CD14-positive monocyte (primary cell): Measurements from ENCODE around the gene HSF2BP. TPM values are rescaled to one million over a fixed set of nuclear protein-coding genes. Genes with fewer than 3 reads are reported as not detected.

Source experiments
- DNase-seq, 3 donors: peaks; one replicate each; pipeline ENCODE4 v3.0.0-alpha.2; 2011 to 2022
- H2AFZ ChIP-seq: 2 replicates; pipeline ENCODE4 v1.6.0; 2012; ENCODE audit warnings: mild to moderate bottlenecking, low read depth, low read length, inconsistent platforms; ENCODE audit not compliant: insufficient read depth, poor library complexity, severe bottlenecking
- H3K27ac ChIP-seq, 2 donors: 1 replicate in 1 of 2; 2 replicates in 1 of 2; pipeline ENCODE4 v1.5.1; 2012 to 2013; ENCODE audit warnings: low read length in 2 of 2, control low read depth in 1 of 2, inconsistent platforms in 1 of 2, low read depth in 1 of 2, mild to moderate bottlenecking in 1 of 2
- H3K27me3 ChIP-seq, 2 donors: one replicate each; pipeline versions ENCODE4 v1.6.0 to v1.6.1; 2011 to 2013; ENCODE audit warnings: low read length in 2 of 2; ENCODE audit not compliant: control insufficient read depth in 2 of 2, insufficient read depth in 2 of 2
- H3K36me3 ChIP-seq, 2 donors: replicated peaks in 1 of 2; 1 replicate in 1 of 2; 2 replicates in 1 of 2; pipeline versions ENCODE4 v1.5.1 to v1.6.1; 2012 to 2013; ENCODE audit warnings: low read length in 2 of 2, control low read depth in 1 of 2, inconsistent platforms in 1 of 2, mild to moderate bottlenecking in 1 of 2; ENCODE audit not compliant: insufficient read depth in 2 of 2, control insufficient read depth in 1 of 2
- H3K4me1 ChIP-seq, 2 donors: 1 replicate in 1 of 2; 2 replicates in 1 of 2; pipeline versions ENCODE4 v1.5.1 to v1.6.1; 2012 to 2013; ENCODE audit warnings: low read length in 2 of 2, control low read depth in 1 of 2, inconsistent platforms in 1 of 2, mild to moderate bottlenecking in 1 of 2, moderate library complexity in 1 of 2; ENCODE audit not compliant: insufficient read depth in 2 of 2, control insufficient read depth in 1 of 2
- H3K4me2 ChIP-seq: replicated peaks from 2 replicates; pipeline ENCODE3; 2012; ENCODE audit warnings: low read length, moderate library complexity, mild to moderate bottlenecking; ENCODE audit not compliant: poor library complexity, severe bottlenecking; ENCODE audit errors: extremely low read depth
- H3K4me3 ChIP-seq, 3 experiments: fragments of 200-600 bp in 1 of 3; sonication (generic) in 1 of 3; replicated peaks in 1 of 3; 1 replicate in 2 of 3; 2 replicates in 1 of 3; pipeline ENCODE4 v1.5.1; 2011 to 2013; ENCODE audit warnings: low read length in 3 of 3, mild to moderate bottlenecking in 3 of 3, control low read depth in 2 of 3, low read depth in 2 of 3, inconsistent platforms in 1 of 3, moderate library complexity in 1 of 3
- H3K79me2 ChIP-seq: 2 replicates; pipeline ENCODE4 v1.6.0; 2012; ENCODE audit warnings: mild to moderate bottlenecking, control low read depth, inconsistent platforms, low read length, moderate library complexity; ENCODE audit not compliant: insufficient read depth
- H3K9ac ChIP-seq: 2 replicates; pipeline ENCODE4 v1.6.0; 2017; ENCODE audit warnings: low read length, mild to moderate bottlenecking; ENCODE audit not compliant: insufficient read depth, poor library complexity, severe bottlenecking
- H3K9me3 ChIP-seq, 2 donors: replicated peaks in 1 of 2; 1 replicate in 1 of 2; 2 replicates in 1 of 2; pipeline versions ENCODE4 v1.5.1 to v1.6.1; 2012 to 2013; ENCODE audit warnings: low read length in 2 of 2, control low read depth in 1 of 2; ENCODE audit not compliant: control insufficient read depth in 1 of 2, insufficient read depth in 1 of 2
- H4K20me1 ChIP-seq: 2 replicates; pipeline ENCODE4 v1.6.0; 2012; ENCODE audit warnings: mild to moderate bottlenecking, low read length, control low read depth, moderate library complexity; ENCODE audit not compliant: insufficient read depth
- H3K27ac Mint-ChIP-seq, 7 donors: one replicate each; pipeline ENCODE4 v1.8.0; 2020; ENCODE audit warnings: mild to moderate bottlenecking in 7 of 7, mixed read lengths in 7 of 7, moderate library complexity in 6 of 7, inconsistent platforms in 2 of 7
- H3K27me3 Mint-ChIP-seq, 3 donors: one replicate each; pipeline ENCODE4 v1.8.0; 2021 to 2022; ENCODE audit warnings: low read depth in 3 of 3, mild to moderate bottlenecking in 3 of 3, mixed read lengths in 3 of 3, moderate library complexity in 3 of 3, inconsistent platforms in 1 of 3
- H3K36me3 Mint-ChIP-seq, 2 donors: one replicate each; pipeline ENCODE4 v1.8.0; 2020; ENCODE audit warnings: mixed read lengths in 2 of 2, inconsistent platforms in 1 of 2, mild to moderate bottlenecking in 1 of 2
- H3K4me1 Mint-ChIP-seq: one replicate; pipeline ENCODE4 v1.8.0; 2020; ENCODE audit warnings: mild to moderate bottlenecking, mixed read lengths
- H3K4me3 Mint-ChIP-seq, 2 donors: one replicate each; pipeline ENCODE4 v1.8.0; 2020; ENCODE audit warnings: mild to moderate bottlenecking in 2 of 2, mixed read lengths in 2 of 2, moderate library complexity in 1 of 2
- H3K9me3 Mint-ChIP-seq, 7 donors: one replicate each; pipeline ENCODE4 v1.8.0; 2020 to 2022; ENCODE audit warnings: mixed read lengths in 7 of 7, mild to moderate bottlenecking in 6 of 7, moderate library complexity in 6 of 7, inconsistent platforms in 2 of 7
- CTCF ChIP-seq: fragments of 200-600 bp; IDR thresholded peaks from one replicate; pipeline ENCODE4 v1.8.0; 2022; ENCODE audit warnings: antibody characterized with exemption, mild to moderate bottlenecking
- WGBS: methylation state at CpG from one replicate; pipeline ENCODE4 v1.1.5; 2013; ENCODE audit warnings: missing lambda C conversion rate; ENCODE audit not compliant: insufficient coverage; 5-methylcytosine and 5-hydroxymethylcytosine counted together
- intact Hi-C, 2 donors: fragments of 100-400 bp; cut with micrococcal nuclease; formaldehyde crosslinking; loops; one replicate each; pipeline versions ENCODE4 v1.15.0 to v1.15.1; 2023
- polyA plus RNA-seq, 3 donors: library from polyadenylated mRNA; depleted of rRNA in 1 of 3; unstranded in 2 of 3; stranded (reverse) in 1 of 3; fragments of 300-500 nt in 2 of 3; fragments of >200 nt in 1 of 3; fragmentation: Illumina TruSeq in 2 of 3; gene quantifications; 1 replicate in 2 of 3; 2 replicates in 1 of 3; pipeline ENCODE4 v1.2.3, GENCODE V29; 2012 to 2021

Gene HSF2BP
- polyA plus RNA-seq, 3 donors: 0.20 TPM; not detected in 2

- Histone ChIP-seq H3K4me2 (no peak overlapping the region), H3K9ac (no peak overlapping the region), H3K79me2 (no peaks in the 10 kb centered on the region), H3K27ac (no peak overlapping the region), H3K4me1 (peaks cover 10% of the 10 kb centered on the region in 2 donors), H3K9me3 (no peaks in the 10 kb centered on the region), H3K36me3 (no peaks in the 10 kb centered on the region), H2AFZ (no peak overlapping the region), H4K20me1 (no peaks in the 10 kb centered on the region), H3K27me3 (no peaks in the 10 kb centered on the region), H3K4me3 (no peak overlapping the region)
- H3K4me1 Mint-ChIP-seq: peaks cover 16% of the 10 kb centered on the region
- no peak overlapping the region for H3K27ac Mint-ChIP-seq
- no peak for TF ChIP-seq CTCF
- no peak overlapping the region for H3K4me3 Mint-ChIP-seq
- intact Hi-C loops: no loop called here
- H3K27me3 Mint-ChIP-seq: peaks cover 0 to 1% (median 0%) of the 10 kb centered on the region in 3 donors
- DNase-seq: no peak
- peaks cover 0 to 2% (median 0%) of the 10 kb centered on the region in 7 donors for H3K9me3 Mint-ChIP-seq
- H3K36me3 Mint-ChIP-seq: no peaks in the 10 kb centered on the region
- WGBS: 100% methylated on average over 1 of the region's 7 CpGs
Observed at GRCh38 chr21:43635436-43635835, 23.9 kb downstream of the HSF2BP start.

GRCh38 chr21:43634618-43635017, 24.7 kb downstream of the HSF2BP start:
- no peak overlapping the region for H3K27ac ChIP-seq
- peaks cover 0 to 2% (median 0%) of the 10 kb centered on the region in 7 donors for H3K9me3 Mint-ChIP-seq
- H3K27ac Mint-ChIP-seq: no peak overlapping the region
- H3K4me3 Mint-ChIP-seq: no peak overlapping the region
- peak overlapping the region; percentile 2 for H2AFZ ChIP-seq
- no peaks in the 10 kb centered on the region for H3K36me3 ChIP-seq
- H3K27me3 ChIP-seq: no peaks in the 10 kb centered on the region
- WGBS: 100% methylated on average over 3 of the region's 5 CpGs
- no peaks in the 10 kb centered on the region for H4K20me1 ChIP-seq
- no peak overlapping the region for H3K4me3 ChIP-seq
- intact Hi-C loops: no loop called here
- H3K4me1 ChIP-seq: peaks cover 2 to 4% of the 10 kb centered on the region in 2 donors
- H3K79me2 ChIP-seq: no peaks in the 10 kb centered on the region
- no peak overlapping the region for H3K4me2 ChIP-seq
- peaks cover 0 to 1% (median 0%) of the 10 kb centered on the region in 3 donors for H3K27me3 Mint-ChIP-seq
- no peaks in the 10 kb centered on the region for H3K36me3 Mint-ChIP-seq
- H3K9me3 ChIP-seq: no peaks in the 10 kb centered on the region
- H3K4me1 Mint-ChIP-seq: peaks cover 8% of the 10 kb centered on the region
- TF ChIP-seq CTCF: no peak
- no peak overlapping the region for H3K9ac ChIP-seq
- DNase-seq: no peak
